GM13976 (cell line): ENCODE data around the gene XRCC5.
"Not testable (repeated sequence)": the region's sequence is repeated elsewhere in the genome, so short reads cannot be mapped to it uniquely, and the experiment has no call there.

Experiments used
- DNase-seq: peaks from one replicate; pipeline ENCODE4 v3.0.0; 2012; ENCODE audit warnings: low spot score
- in situ Hi-C: fragments of 300-500 bp; cut with MboI; formaldehyde crosslinking; loops from one replicate; pipeline ENCODE4 v1.12.0; 2022; ENCODE audit warnings: low sequenced_read_pairs, mixed read lengths, inconsistent platforms; ENCODE audit not compliant: unreplicated experiment
- TF ChIP-seq, protein P1 (sequence below): IDR thresholded peaks from 2 replicates; pipeline ENCODE4 v1.5.1; 2012; ENCODE audit warnings: borderline replicate concordance, mild to moderate bottlenecking; ENCODE audit not compliant: insufficient read depth; ENCODE audit errors: extremely low read depth, missing control alignments, control extremely low read depth

The XRCC5 gene

DNA sequence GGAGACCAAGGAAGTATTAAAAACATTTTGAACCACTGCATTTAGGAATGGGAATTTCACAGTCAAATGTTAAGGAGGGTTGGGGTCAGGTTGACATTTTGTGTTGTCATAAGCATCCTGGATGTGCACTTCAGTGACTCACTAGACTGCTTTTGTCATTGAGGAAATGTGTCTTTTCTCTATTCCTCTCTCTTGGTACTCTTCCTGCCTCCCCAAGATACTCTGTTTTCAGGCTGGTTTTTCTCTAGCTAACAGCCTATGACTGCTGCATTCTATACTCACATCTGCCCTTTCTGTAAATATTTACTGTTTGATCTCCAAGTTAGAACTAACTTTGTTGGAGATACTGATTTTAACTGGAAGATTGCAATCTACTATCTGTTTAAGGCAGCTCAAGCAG is 23.4 kb downstream of the XRCC5 start:
- no peak for DNase-seq
- in situ Hi-C loops, result no loop called here
- TF ChIP-seq, protein P1, sequence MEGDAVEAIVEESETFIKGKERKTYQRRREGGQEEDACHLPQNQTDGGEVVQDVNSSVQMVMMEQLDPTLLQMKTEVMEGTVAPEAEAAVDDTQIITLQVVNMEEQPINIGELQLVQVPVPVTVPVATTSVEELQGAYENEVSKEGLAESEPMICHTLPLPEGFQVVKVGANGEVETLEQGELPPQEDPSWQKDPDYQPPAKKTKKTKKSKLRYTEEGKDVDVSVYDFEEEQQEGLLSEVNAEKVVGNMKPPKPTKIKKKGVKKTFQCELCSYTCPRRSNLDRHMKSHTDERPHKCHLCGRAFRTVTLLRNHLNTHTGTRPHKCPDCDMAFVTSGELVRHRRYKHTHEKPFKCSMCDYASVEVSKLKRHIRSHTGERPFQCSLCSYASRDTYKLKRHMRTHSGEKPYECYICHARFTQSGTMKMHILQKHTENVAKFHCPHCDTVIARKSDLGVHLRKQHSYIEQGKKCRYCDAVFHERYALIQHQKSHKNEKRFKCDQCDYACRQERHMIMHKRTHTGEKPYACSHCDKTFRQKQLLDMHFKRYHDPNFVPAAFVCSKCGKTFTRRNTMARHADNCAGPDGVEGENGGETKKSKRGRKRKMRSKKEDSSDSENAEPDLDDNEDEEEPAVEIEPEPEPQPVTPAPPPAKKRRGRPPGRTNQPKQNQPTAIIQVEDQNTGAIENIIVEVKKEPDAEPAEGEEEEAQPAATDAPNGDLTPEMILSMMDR, result no peak

DNA sequence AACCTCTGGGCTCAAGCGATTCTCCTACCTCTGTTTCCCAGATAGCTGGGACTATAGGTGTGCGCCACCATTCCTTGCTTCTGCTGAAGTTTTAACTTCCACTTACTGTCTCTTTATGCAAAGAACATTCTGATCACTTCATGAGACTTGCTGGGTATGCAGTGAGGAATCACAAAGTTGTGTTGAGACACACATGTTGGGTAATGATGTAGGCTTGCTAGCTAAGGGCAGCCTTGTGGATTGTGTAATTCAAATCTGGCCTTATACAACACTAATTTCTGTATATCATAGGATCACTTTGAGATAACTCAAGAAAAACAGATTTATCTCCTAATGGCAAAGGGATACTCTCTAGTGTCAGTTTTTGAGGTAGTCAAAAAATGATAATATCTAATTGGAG is 24.2 kb downstream of the XRCC5 start:
- DNase-seq, result no peak
- TF ChIP-seq, protein P1, result no peak
- in situ Hi-C loops, result no loop called here

DNA sequence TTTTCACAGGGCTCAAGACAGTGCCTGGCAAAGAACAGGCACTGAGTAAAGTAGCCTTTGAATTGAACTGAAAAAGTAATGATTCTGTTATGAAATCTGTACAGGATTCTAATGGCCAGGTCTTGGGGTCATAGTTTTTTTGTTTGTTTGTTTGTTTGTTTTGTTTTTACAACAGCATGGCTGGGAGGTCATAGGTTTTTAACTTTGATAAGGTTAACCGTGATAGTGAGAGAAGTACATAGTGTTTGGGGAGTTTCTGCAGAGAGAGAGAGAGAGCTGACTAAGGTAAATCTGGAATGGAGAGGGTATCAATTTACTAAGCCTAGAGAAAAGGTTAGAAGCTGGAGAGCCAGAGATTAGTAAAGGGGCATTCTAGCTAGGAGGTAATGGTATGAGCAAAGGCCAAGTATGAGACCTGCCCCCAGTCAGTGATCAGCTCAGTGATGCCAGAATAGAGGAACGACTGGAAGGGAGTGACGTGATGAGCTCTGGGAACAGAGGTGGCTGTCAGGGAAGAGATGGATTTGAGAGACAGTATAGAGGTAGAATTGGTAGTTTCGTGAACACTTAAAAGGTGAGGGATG is 25.9 kb downstream of the XRCC5 start:
- in situ Hi-C loops, result no loop called here
- TF ChIP-seq, protein P1, result no peak
- no peak for DNase-seq

DNA sequence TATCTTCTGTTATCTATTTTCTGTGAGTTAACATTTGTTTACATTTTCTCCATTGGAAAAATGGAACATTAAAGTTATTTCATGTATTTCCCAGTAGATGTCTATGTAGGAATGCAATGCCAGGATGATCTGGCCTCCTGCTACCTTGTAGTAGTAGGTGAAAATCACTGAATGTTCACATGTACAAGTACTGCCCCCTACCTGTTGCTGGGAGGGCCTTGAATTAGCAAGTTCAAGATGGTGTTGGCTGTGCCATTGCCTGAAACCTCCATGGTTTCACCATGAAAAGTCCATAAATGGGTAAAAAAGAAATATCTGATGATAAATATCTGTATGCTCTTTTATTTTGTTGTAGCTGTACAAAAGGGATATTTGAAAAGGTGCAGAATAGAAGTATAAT is 30.7 kb downstream of the XRCC5 start:
- in situ Hi-C loops, result no loop called here
- peak; percentile 17 for DNase-seq
- TF ChIP-seq, protein P1, result peak; percentile 36

DNA sequence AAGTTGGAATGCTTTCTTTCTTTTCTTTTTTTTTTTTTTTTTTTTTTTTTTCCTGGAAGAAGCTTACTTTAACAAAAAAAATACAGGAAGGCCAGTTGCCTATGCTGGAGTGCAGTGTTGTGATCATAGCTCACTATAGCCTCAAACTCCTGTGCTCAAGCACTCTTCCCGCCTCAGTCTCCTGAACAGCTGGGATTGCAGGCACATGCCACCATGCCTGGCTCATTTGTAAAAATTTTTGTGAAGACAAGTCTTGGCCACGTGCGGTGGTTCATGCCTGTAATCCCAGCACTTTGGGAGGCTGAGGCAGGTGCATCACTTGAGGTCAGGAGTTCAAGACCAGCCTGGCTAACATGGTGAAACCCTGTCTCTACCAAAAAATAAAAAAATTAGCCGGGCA is 32.4 kb downstream of the XRCC5 start:
- in situ Hi-C loops, result not testable (repeated sequence)

DNA sequence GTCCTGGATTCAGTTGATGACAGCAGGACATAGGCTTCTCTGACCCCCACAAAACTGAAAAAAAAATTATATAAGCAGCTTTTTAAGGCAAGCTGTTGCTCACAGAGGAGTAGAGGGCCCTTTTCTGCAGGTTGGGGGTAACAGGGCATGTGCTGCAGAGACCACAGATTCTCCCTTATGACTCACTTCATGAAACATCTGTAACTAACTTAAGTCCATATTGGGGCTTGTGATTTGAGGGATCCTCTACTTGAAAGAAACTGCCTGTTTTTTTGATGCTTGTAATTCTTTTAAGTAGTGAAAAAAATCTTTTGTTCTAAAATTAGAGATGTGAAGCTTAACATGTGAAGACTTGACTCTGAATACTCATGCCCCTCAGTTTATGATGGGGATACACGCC is 33.4 kb downstream of the XRCC5 start:
- peak; percentile 70 for DNase-seq
- TF ChIP-seq, protein P1, result no peak
- in situ Hi-C loops, result no loop called here

More for the DNA sequence above, 32.4 kb downstream of the XRCC5 start:
- DNase-seq, result not testable (repeated sequence)

DNA sequence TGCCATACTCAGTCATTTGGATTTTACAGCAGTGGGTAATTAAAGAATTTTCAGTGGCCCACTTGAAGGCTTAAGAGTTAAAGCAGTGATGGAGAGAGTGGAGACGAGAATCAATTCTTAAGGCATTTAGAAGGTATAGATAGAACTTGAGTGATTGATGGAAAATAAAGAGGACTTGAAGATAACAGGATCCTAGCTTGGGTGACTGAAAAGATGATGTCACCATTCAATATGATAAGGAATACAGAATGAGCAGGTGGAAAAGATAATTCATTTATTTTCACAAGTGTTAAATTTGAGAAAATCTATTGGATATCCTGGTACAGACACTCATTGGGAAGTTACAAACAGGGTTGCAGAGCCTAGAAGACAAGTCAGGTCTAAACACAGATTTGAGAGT is 35.2 kb downstream of the XRCC5 start:
- DNase-seq, result no peak
- TF ChIP-seq, protein P1, result no peak
- in situ Hi-C loops, result no loop called here
